ENCODE data around the gene USP24. TPM values are rescaled to one million over a fixed set of nuclear protein-coding genes. Genes with fewer than 3 reads are reported as not detected.

The USP24 gene
- polyA plus RNA-seq, 1 of the 3 experiments (the other 2 are of a cell fraction) = 8.1 TPM

- H3K4me2 ChIP-seq = no peak overlapping the region
- DNase-seq = no peak
- H3K79me2 ChIP-seq (ENCODE audit: insufficient read depth) = no peaks in the 10 kb centered on the region; the same call in 1 of the 2 replicates
- H3K9me3 ChIP-seq = no peaks in the 10 kb centered on the region
- H3F3A ChIP-seq (replicated peaks; ENCODE audit: insufficient read depth) = no peaks in the 10 kb centered on the region
- no peak overlapping the region for H3K9ac ChIP-seq
- H2AFZ ChIP-seq (ENCODE audit: low read depth) = no peak overlapping the region
- H3K4me3 ChIP-seq (ENCODE audit: low read depth in 2 of 2, low read length in 1 of 2) = no peak overlapping the region
- H4K20me1 ChIP-seq (ENCODE audit: insufficient read depth) = no peaks in the 10 kb centered on the region
- no peak for TF ChIP-seq EP300 (IDR thresholded peaks at IDR 0.05; ENCODE audit: borderline replicate concordance in 1 of 2, low read depth in 1 of 2, low read length in 1 of 2)
- no peak for TF ChIP-seq POLR2AphosphoS5 (IDR thresholded peaks at IDR 0.05; ENCODE audit: low read depth, low read length)
- TF ChIP-seq ELF1 (IDR thresholded peaks at IDR 0.05) = no peak
- POLR2A ChIA-PET = no interaction called here
- no peaks in the 10 kb centered on the region for H3K36me3 ChIP-seq (replicated peaks in 1 of 2; ENCODE audit: control insufficient read depth in 1 of 2, insufficient read depth in 2 of 2, low read length in 1 of 2)
- 63% methylated on average over 5 of the region's 7 CpGs for whole genome bisulfite sequencing (ENCODE audit: low lambda C conversion rate)
- no peaks in the 10 kb centered on the region for H3K27me3 ChIP-seq (ENCODE audit: insufficient read depth)
- no peak overlapping the region for H3K27ac ChIP-seq (ENCODE audit: low read depth in 2 of 2, low read length in 1 of 2)
- CTCF ChIA-PET = interaction anchor here (1.2 to 1.4 kb wide), 2 partner anchors 14 to 126 kb away, joined by 3 to 5 read pairs; no protein-coding TSS in a partner anchor
- H3K9me2 ChIP-seq = no peaks in the 10 kb centered on the region
- H3K4me1 ChIP-seq (ENCODE audit: control insufficient read depth in 1 of 2, insufficient read depth in 2 of 2, low read depth in 1 of 2, low read length in 1 of 2) = no peaks in the 10 kb centered on the region; a peak in 1 of 4 replicates
Measured at GRCh38 chr1:55249646-55250398, 34.7 kb upstream of the USP24 start.

GRCh38 chr1:55246896-55247295 is 31.7 kb upstream of the USP24 start:
- no peak for DNase-seq
- Histone ChIP-seq H3K27me3 (ENCODE audit: insufficient read depth) (no peaks in the 10 kb centered on the region), H3K4me2 (no peak overlapping the region), H3F3A (replicated peaks; ENCODE audit: insufficient read depth) (no peaks in the 10 kb centered on the region), H3K79me2 (ENCODE audit: insufficient read depth) (no peaks in the 10 kb centered on the region), H3K4me1 (ENCODE audit: control insufficient read depth in 1 of 2, insufficient read depth in 2 of 2, low read depth in 1 of 2, low read length in 1 of 2) (no peaks in the 10 kb centered on the region; a peak in 1 of 4 replicates), H3K9ac (no peak overlapping the region), H3K36me3 (replicated peaks in 1 of 2; ENCODE audit: control insufficient read depth in 1 of 2, insufficient read depth in 2 of 2, low read length in 1 of 2) (no peaks in the 10 kb centered on the region), H3K27ac (ENCODE audit: low read depth in 2 of 2, low read length in 1 of 2) (no peak overlapping the region), H3K9me2 (no peaks in the 10 kb centered on the region), H3K9me3 (no peaks in the 10 kb centered on the region), H4K20me1 (ENCODE audit: insufficient read depth) (no peaks in the 10 kb centered on the region), H3K4me3 (ENCODE audit: low read depth in 2 of 2, low read length in 1 of 2) (no peak overlapping the region), H2AFZ (ENCODE audit: low read depth) (no peak overlapping the region)
- ChIA-PET CTCF (interaction anchor here (1.3 kb wide), 1 partner anchor 11 kb away, joined by 5 read pairs; no protein-coding TSS in a partner anchor), POLR2A (no interaction called here)
- WGBS (ENCODE audit: low lambda C conversion rate) = 85% methylated on average over 2 of the region's 2 CpGs
- TF ChIP-seq NFIC (IDR thresholded peaks at IDR 0.05; ENCODE audit: borderline replicate concordance) (no peak), MAX (IDR thresholded peaks at IDR 0.05; ENCODE audit: low read depth) (no peak), EZH2phosphoT487 (IDR thresholded peaks at IDR 0.05; ENCODE audit: borderline replicate concordance, low read depth) (no peak), TCF12 (IDR thresholded peaks at IDR 0.05) (no peak), REST (IDR thresholded peaks at IDR 0.05; ENCODE audit: low read depth, low read length) (no peak), NRF1 (IDR thresholded peaks at IDR 0.05; ENCODE audit: low read depth, low read length) (no peak), GABPA (IDR thresholded peaks at IDR 0.05; ENCODE audit: low read depth) (no peak), RAD21 (IDR thresholded peaks at IDR 0.05; ENCODE audit: low read length) (no peak), YY1 (IDR thresholded peaks at IDR 0.05; ENCODE audit: low read depth) (no peak), RCOR1 (IDR thresholded peaks at IDR 0.05; ENCODE audit: low read length) (no peak), USF1 (IDR thresholded peaks at IDR 0.05; ENCODE audit: borderline replicate concordance, low read depth) (no peak), GATA2 (CRISPR knock-in tag; IDR thresholded peaks at IDR 0.05) (no peak), PBX3 (IDR thresholded peaks at IDR 0.05) (no peak), SMC3 (IDR thresholded peaks at IDR 0.05; ENCODE audit: low read depth, low read length) (no peak), JUND (IDR thresholded peaks at IDR 0.05) (no peak), POLR2AphosphoS5 (IDR thresholded peaks at IDR 0.05; ENCODE audit: low read depth, low read length) (no peak)
